H1 (cell line): ENCODE results near the gene STOML2. TPM values are rescaled to one million over a fixed set of nuclear protein-coding genes. Genes with fewer than 3 reads are reported as not detected.

Experiments
- BCL11A ChIP-seq, 2 experiments: IDR thresholded peaks; one replicate each; pipeline ENCODE4 v1.6.1; 2011; ENCODE audit warnings: low read depth in 2 of 2, low read length in 2 of 2, mild to moderate bottlenecking in 2 of 2
- EP300 ChIP-seq, 2 experiments: IDR thresholded peaks; 1 replicate in 1 of 2; 2 replicates in 1 of 2; pipeline ENCODE4 v1.6.1; 2011 to 2012; ENCODE audit warnings: low read depth in 2 of 2, low read length in 2 of 2, mild to moderate bottlenecking in 2 of 2, borderline replicate concordance in 1 of 2, inconsistent platforms in 1 of 2, moderate library complexity in 1 of 2
- FOSL1 ChIP-seq: IDR thresholded peaks from 2 replicates; pipeline ENCODE4 v1.6.1; 2011; ENCODE audit warnings: mild to moderate bottlenecking, low read depth, low read length, moderate library complexity; ENCODE audit not compliant: insufficient read depth
- GTF2F1 ChIP-seq: IDR thresholded peaks from 2 replicates; pipeline ENCODE4 v1.6.1; 2012; ENCODE audit warnings: low read depth, low read length, improper control_type of control experiment, borderline replicate concordance
- TAF1 ChIP-seq: IDR thresholded peaks from 2 replicates; pipeline ENCODE4 v1.6.1; 2011; ENCODE audit warnings: mild to moderate bottlenecking, low read depth, low read length
- polyA plus RNA-seq, 7 experiments: library from polyadenylated mRNA; depleted of rRNA in 3 of 7; stranded (reverse) in 5 of 7; unstranded in 2 of 7; fragments of >200 nt in 5 of 7; fragments of 200-250 nt in 2 of 7; gene quantifications; 1 replicate in 5 of 7; 2 replicates in 1 of 7; 4 replicates in 1 of 7; pipeline versions ENCODE4 v1.2.1 to v1.2.3, GENCODE V29; 2011 to 2013; ENCODE audit warnings: missing spikeins in 2 of 7, mixed read lengths in 2 of 7
- total RNA-seq: library from RNA; stranded (reverse); fragmentation: NEBNext Ultra II Directional; extraction: Animal tissue kit (Norgen Biotek cat#: 25700); gene quantifications from 2 replicates; pipeline ENCODE4 v1.2.1, GENCODE V29; 2021
- TF ChIP-seq, protein P1 (sequence below): fragments of 300-600 bp; sonication (generic); IDR thresholded peaks from 2 replicates; pipeline ENCODE4 v1.7.1; 2012; ENCODE audit warnings: low read length, moderate library complexity, mild to moderate bottlenecking, inconsistent platforms; ENCODE audit not compliant: insufficient replicate concordance

Gene STOML2
- total and polyA plus RNA-seq, 2 of the 8 experiments (the other 6 are each of a cell fraction or from before 2014, with no cell fraction given) = 203 to 256 TPM

DNA sequence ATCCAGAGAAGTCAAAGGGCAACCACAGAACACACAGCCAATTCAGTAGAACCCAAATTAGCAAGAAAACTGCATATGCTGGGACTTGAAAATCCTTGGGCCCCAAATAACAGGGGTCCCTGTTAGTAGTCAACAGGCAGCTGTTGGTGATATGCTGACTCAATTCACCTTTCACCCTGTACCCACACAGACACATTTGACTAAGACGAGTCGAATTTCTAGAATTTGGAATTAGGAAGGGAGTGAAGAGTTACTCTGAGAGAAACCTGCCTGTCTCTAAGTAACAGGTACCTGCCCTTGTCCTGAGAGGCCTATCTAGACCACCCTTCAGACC lies 29.7 kb downstream of the STOML2 start (continued):
- TF ChIP-seq, protein P1, sequence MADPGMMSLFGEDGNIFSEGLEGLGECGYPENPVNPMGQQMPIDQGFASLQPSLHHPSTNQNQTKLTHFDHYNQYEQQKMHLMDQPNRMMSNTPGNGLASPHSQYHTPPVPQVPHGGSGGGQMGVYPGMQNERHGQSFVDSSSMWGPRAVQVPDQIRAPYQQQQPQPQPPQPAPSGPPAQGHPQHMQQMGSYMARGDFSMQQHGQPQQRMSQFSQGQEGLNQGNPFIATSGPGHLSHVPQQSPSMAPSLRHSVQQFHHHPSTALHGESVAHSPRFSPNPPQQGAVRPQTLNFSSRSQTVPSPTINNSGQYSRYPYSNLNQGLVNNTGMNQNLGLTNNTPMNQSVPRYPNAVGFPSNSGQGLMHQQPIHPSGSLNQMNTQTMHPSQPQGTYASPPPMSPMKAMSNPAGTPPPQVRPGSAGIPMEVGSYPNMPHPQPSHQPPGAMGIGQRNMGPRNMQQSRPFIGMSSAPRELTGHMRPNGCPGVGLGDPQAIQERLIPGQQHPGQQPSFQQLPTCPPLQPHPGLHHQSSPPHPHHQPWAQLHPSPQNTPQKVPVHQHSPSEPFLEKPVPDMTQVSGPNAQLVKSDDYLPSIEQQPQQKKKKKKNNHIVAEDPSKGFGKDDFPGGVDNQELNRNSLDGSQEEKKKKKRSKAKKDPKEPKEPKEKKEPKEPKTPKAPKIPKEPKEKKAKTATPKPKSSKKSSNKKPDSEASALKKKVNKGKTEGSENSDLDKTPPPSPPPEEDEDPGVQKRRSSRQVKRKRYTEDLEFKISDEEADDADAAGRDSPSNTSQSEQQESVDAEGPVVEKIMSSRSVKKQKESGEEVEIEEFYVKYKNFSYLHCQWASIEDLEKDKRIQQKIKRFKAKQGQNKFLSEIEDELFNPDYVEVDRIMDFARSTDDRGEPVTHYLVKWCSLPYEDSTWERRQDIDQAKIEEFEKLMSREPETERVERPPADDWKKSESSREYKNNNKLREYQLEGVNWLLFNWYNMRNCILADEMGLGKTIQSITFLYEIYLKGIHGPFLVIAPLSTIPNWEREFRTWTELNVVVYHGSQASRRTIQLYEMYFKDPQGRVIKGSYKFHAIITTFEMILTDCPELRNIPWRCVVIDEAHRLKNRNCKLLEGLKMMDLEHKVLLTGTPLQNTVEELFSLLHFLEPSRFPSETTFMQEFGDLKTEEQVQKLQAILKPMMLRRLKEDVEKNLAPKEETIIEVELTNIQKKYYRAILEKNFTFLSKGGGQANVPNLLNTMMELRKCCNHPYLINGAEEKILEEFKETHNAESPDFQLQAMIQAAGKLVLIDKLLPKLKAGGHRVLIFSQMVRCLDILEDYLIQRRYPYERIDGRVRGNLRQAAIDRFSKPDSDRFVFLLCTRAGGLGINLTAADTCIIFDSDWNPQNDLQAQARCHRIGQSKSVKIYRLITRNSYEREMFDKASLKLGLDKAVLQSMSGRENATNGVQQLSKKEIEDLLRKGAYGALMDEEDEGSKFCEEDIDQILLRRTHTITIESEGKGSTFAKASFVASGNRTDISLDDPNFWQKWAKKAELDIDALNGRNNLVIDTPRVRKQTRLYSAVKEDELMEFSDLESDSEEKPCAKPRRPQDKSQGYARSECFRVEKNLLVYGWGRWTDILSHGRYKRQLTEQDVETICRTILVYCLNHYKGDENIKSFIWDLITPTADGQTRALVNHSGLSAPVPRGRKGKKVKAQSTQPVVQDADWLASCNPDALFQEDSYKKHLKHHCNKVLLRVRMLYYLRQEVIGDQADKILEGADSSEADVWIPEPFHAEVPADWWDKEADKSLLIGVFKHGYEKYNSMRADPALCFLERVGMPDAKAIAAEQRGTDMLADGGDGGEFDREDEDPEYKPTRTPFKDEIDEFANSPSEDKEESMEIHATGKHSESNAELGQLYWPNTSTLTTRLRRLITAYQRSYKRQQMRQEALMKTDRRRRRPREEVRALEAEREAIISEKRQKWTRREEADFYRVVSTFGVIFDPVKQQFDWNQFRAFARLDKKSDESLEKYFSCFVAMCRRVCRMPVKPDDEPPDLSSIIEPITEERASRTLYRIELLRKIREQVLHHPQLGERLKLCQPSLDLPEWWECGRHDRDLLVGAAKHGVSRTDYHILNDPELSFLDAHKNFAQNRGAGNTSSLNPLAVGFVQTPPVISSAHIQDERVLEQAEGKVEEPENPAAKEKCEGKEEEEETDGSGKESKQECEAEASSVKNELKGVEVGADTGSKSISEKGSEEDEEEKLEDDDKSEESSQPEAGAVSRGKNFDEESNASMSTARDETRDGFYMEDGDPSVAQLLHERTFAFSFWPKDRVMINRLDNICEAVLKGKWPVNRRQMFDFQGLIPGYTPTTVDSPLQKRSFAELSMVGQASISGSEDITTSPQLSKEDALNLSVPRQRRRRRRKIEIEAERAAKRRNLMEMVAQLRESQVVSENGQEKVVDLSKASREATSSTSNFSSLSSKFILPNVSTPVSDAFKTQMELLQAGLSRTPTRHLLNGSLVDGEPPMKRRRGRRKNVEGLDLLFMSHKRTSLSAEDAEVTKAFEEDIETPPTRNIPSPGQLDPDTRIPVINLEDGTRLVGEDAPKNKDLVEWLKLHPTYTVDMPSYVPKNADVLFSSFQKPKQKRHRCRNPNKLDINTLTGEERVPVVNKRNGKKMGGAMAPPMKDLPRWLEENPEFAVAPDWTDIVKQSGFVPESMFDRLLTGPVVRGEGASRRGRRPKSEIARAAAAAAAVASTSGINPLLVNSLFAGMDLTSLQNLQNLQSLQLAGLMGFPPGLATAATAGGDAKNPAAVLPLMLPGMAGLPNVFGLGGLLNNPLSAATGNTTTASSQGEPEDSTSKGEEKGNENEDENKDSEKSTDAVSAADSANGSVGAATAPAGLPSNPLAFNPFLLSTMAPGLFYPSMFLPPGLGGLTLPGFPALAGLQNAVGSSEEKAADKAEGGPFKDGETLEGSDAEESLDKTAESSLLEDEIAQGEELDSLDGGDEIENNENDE = no peak
- TF ChIP-seq TAF1 (no peak), BCL11A (IDR thresholded peaks at IDR 0.05; ENCODE audit: low read depth in 2 of 2, low read length in 2 of 2) (no peak), EP300 (IDR thresholded peaks at IDR 0.05; ENCODE audit: borderline replicate concordance in 1 of 2, low read depth in 2 of 2, low read length in 2 of 2) (no peak), GTF2F1 (no peak), FOSL1 (no peak)
- TF ChIP-seq, all 59 proteins: peak for 0
